Adrenal gland (tissue), 12 donors: Measurements from ENCODE around the gene SCN1A. TPM values are rescaled to one million over a fixed set of nuclear protein-coding genes. Genes with fewer than 3 reads are reported as not detected.
"Not testable (repeated sequence)": the region's sequence is repeated elsewhere in the genome, so short reads cannot be mapped to it uniquely, and the experiment has no call there.

Experiments used
- DNase-seq, 7 donors: peaks; one replicate each; pipeline ENCODE4 v3.0.0-alpha.2; 2019 to 2020
- H3K27ac ChIP-seq, 5 donors: fragments of 200-600 bp; sonication (generic) in 4 of 5; 1 replicate in 3 of 5; 2 replicates in 2 of 5; pipeline versions ENCODE4 v1.5.1 to v1.8.0; 2016 to 2020; ENCODE audit warnings: mild to moderate bottlenecking in 1 of 5
- H3K27me3 ChIP-seq: fragments of 200-600 bp; 2 replicates; pipeline ENCODE4 v1.8.0; 2021
- H3K36me3 ChIP-seq, 2 donors: fragments of 200-600 bp; replicated peaks in 1 of 2; 1 replicate in 1 of 2; 2 replicates in 1 of 2; pipeline versions ENCODE4 v1.5.1 to v1.8.0; 2018 to 2022
- H3K4me1 ChIP-seq, 2 donors: fragments of 200-600 bp; replicated peaks in 1 of 2; 1 replicate in 1 of 2; 2 replicates in 1 of 2; pipeline versions ENCODE4 v1.5.1 to v1.8.0; 2018 to 2021
- H3K4me3 ChIP-seq, 4 donors: fragments of 200-600 bp; sonication (generic) in 3 of 4; one replicate each; pipeline ENCODE4 v1.5.1; 2016 to 2018
- H3K9me3 ChIP-seq, 3 donors: fragments of 200-600 bp; sonication (generic) in 1 of 3; replicated peaks in 1 of 3; 1 replicate in 2 of 3; 2 replicates in 1 of 3; pipeline versions ENCODE4 v1.5.1 to v1.8.0; 2016 to 2021
- CTCF ChIP-seq, 6 experiments: fragments of 450-650 bp in 4 of 6; fragments of 200-600 bp in 2 of 6; sonication (generic) in 1 of 6; IDR thresholded peaks; 1 replicate in 5 of 6; 2 replicates in 1 of 6; pipeline versions ENCODE4 v1.5.1 to v1.8.0; 2016 to 2021; ENCODE audit warnings: antibody characterized with exemption in 6 of 6, mild to moderate bottlenecking in 2 of 6, moderate library complexity in 1 of 6
- POLR2A ChIP-seq, 2 donors: fragments of 450-650 bp; IDR thresholded peaks; one replicate each; pipeline ENCODE4 v1.6.1; 2017; ENCODE audit warnings: antibody characterized with exemption in 2 of 2, mild to moderate bottlenecking in 2 of 2, moderate library complexity in 1 of 2
- WGBS, 4 donors: extraction: QIAGEN DNeasy Blood & Tissue Kit in 2 of 4; methylation state at CpG; one replicate each; pipeline versions ENCODE4 v1.1.5 to v1.1.7; 2013 to 2017; 5-methylcytosine and 5-hydroxymethylcytosine counted together
- intact Hi-C, 2 donors: fragments of 100-400 bp; cut with DNase I; formaldehyde crosslinking; loops; one replicate each; pipeline versions ENCODE4 v1.14.1 to v1.15.0; 2022 to 2023
- polyA plus RNA-seq, 3 donors: library from polyadenylated mRNA; stranded (reverse); fragments of 200-250 nt in 2 of 3; fragments of 350-450 nt in 1 of 3; fragmentation: Illumina TruSeq in 1 of 3; extraction: RNeasy Lipid Tissue Mini Kit (QIAGEN cat#74804) in 1 of 3; gene quantifications; one replicate each; pipeline ENCODE4 v1.2.3, GENCODE V29; 2013 to 2014
- total RNA-seq, 9 donors: library from RNA; depleted of rRNA in 4 of 9; stranded (reverse); fragments of >200 nt in 4 of 9; fragments of 120-200 nt in 1 of 9; fragmentation: NEBNext Ultra II Directional in 1 of 9; extraction: Animal tissue kit (Norgen Biotek cat#: 25700) in 1 of 9; gene quantifications; one replicate each; pipeline versions ENCODE4 v1.1.0 to v1.2.4, GENCODE V29; 2013 to 2023
- donor health status: healthy with polysubstance abuse.
- donor health status: Bipolar disorder and iron deficiency.
- donor health status: DM: yes; HTN: yes; CAD: no.
- donor health status: DM: no; HTN: no; CAD: no.
- donor health status: DM: no; HTN: no; CAD: no.
- donor health status: DM: yes; HTN: yes; CAD: no.

Gene SCN1A
- total and polyA plus RNA-seq, 12 donors, result 0.07 to 8.9 (median 0.22) TPM; not detected in 4

- intact Hi-C loops, result no loop called here
- no peaks in the 10 kb centered on the region for H3K9me3 ChIP-seq
- 73 to 88% (median 83%) methylated on average over 2 of the region's 2 CpGs for WGBS, 4 donors
- no peaks in the 10 kb centered on the region for H3K27me3 ChIP-seq
- no peaks in the 10 kb centered on the region for H3K4me1 ChIP-seq
- H3K27ac ChIP-seq, result no peak overlapping the region
- TF ChIP-seq CTCF (IDR thresholded peaks at IDR 0.05) (no peak), POLR2A (IDR thresholded peaks at IDR 0.05) (no peak)
- DNase-seq, result no peak
- H3K36me3 ChIP-seq, result no peaks in the 10 kb centered on the region
- H3K4me3 ChIP-seq, result no peak overlapping the region
Measured at GRCh38 chr2:166000401-166000800, 127.4 kb downstream of the SCN1A start.

GRCh38 chr2:165990846-165991245 lies 137.0 kb downstream of the SCN1A start:
- TF ChIP-seq POLR2A (IDR thresholded peaks at IDR 0.05) (no peak), CTCF (IDR thresholded peaks at IDR 0.05) (no peak)
- Histone ChIP-seq H3K27me3 (no peaks in the 10 kb centered on the region), H3K4me1 (no peaks in the 10 kb centered on the region), H3K36me3 (no peaks in the 10 kb centered on the region), H3K27ac (no peak overlapping the region), H3K9me3 (no peaks in the 10 kb centered on the region), H3K4me3 (no peak overlapping the region)
- DNase-seq, result no peak
- intact Hi-C loops, result no loop called here

- no peak overlapping the region for H3K27ac ChIP-seq
- DNase-seq, result no peak
- no peaks in the 10 kb centered on the region for H3K4me1 ChIP-seq
- intact Hi-C loops, result no loop called here
- 37 to 55% (median 49%) methylated on average over 1 of the region's 1 CpG for WGBS, 4 donors
- H3K36me3 ChIP-seq, result no peaks in the 10 kb centered on the region
- TF ChIP-seq POLR2A (IDR thresholded peaks at IDR 0.05), result no peak
- no peaks in the 10 kb centered on the region for H3K27me3 ChIP-seq
- no peak overlapping the region for H3K4me3 ChIP-seq
- H3K9me3 ChIP-seq, result no peaks in the 10 kb centered on the region
Measured at GRCh38 chr2:165989851-165990250, 138.0 kb downstream of the SCN1A start.

- TF ChIP-seq CTCF (IDR thresholded peaks at IDR 0.05) (no peak), POLR2A (IDR thresholded peaks at IDR 0.05) (no peak)
- no peak overlapping the region for H3K4me3 ChIP-seq
- no peaks in the 10 kb centered on the region for H3K9me3 ChIP-seq
- intact Hi-C loops, result no loop called here
- H3K4me1 ChIP-seq, result no peaks in the 10 kb centered on the region
- no peak for DNase-seq
- no peaks in the 10 kb centered on the region for H3K36me3 ChIP-seq
- no peaks in the 10 kb centered on the region for H3K27me3 ChIP-seq
- H3K27ac ChIP-seq, result no peak overlapping the region
Measured at GRCh38 chr2:165985120-165985519, 142.7 kb downstream of the SCN1A start.

GRCh38 chr2:165972161-165972560 lies 155.7 kb downstream of the SCN1A start:
- intact Hi-C loops, H3K4me3 ChIP-seq, H3K27ac ChIP-seq, H3K27me3 ChIP-seq, DNase-seq, H3K9me3 ChIP-seq, H3K36me3 ChIP-seq, H3K4me1 ChIP-seq: not testable (repeated sequence)
